ENCODE measurements around the gene TSPAN18. TPM values are rescaled to one million over a fixed set of nuclear protein-coding genes. Genes with fewer than 3 reads are reported as not detected.

Gene TSPAN18
- total and polyA plus RNA-seq, 8 donors, result 0.69 to 2.7 (median 1.5) TPM

- FAIRE-seq, result no peak
- no peaks in the 10 kb centered on the region for H3K4me1 ChIP-seq
- no peak for DNase-seq
- intact Hi-C loops (cut with DNase I), result no loop called here
- TF ChIP-seq, protein P1, sequence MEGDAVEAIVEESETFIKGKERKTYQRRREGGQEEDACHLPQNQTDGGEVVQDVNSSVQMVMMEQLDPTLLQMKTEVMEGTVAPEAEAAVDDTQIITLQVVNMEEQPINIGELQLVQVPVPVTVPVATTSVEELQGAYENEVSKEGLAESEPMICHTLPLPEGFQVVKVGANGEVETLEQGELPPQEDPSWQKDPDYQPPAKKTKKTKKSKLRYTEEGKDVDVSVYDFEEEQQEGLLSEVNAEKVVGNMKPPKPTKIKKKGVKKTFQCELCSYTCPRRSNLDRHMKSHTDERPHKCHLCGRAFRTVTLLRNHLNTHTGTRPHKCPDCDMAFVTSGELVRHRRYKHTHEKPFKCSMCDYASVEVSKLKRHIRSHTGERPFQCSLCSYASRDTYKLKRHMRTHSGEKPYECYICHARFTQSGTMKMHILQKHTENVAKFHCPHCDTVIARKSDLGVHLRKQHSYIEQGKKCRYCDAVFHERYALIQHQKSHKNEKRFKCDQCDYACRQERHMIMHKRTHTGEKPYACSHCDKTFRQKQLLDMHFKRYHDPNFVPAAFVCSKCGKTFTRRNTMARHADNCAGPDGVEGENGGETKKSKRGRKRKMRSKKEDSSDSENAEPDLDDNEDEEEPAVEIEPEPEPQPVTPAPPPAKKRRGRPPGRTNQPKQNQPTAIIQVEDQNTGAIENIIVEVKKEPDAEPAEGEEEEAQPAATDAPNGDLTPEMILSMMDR (IDR thresholded peaks at IDR 0.05), result no peak
- ATAC-seq, result no peak
- H3K36me3 ChIP-seq, result no peaks in the 10 kb centered on the region
- WGBS, 2 donors, result 91 to 98% methylated on average over 2 of the region's 2 CpGs
- H3K27me3 ChIP-seq, result no peaks in the 10 kb centered on the region
- no peaks in the 10 kb centered on the region for H3K9me3 ChIP-seq
- no peak overlapping the region for H3K4me3 ChIP-seq
- H3K27ac ChIP-seq, result no peak overlapping the region
These were observed 22.4 kb downstream of the TSPAN18 start for GRCh38 chr11:44749189-44749588.

DNA sequence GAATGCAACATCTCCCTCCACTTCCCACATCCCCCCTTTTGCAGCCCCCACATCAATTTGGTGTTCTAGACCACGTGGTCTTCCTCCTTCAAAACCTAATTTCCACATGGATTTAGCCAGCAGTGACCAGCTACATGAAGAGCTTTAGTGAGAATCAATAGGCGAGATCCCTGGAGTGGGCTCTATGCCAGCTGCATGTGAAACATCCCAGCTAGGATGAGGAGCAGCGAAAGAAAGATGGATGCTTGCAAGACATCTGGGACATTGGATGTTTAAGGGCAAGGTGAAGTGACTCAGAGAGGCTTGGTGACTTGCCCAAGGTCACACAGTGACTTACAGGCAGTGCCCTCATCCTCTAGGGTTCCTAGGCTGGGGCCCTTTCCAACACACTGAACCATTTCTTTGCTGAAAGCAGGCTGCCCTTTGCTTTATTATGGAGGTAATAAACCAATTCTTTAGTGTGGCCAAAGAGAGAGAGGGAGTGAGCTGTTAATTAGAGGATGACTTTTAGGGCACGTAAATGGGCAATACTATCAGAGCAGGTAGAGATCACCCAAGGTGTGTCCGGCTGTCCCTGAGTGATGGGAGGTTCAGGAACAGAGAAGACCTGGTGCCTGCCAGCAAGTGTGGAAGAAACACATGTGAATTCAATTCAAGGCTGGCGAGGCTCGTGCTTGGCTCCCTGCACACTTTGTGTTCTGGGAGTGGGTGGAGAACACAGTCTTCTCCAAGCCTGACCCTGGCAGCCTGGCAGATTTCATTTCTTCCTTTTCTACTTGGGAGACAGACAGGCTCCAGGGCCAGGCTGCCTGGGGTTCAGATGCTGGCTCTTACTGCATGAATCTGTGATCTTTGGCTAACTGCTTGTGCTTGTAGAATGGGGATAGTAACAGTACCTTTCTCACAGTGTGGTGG is 24.0 kb downstream of the TSPAN18 start:
- Histone ChIP-seq H3K4me3 (no peak overlapping the region), H3K4me1 (no peaks in the 10 kb centered on the region), H3K9me3 (no peaks in the 10 kb centered on the region), H3K27me3 (no peaks in the 10 kb centered on the region), H3K27ac (no peak overlapping the region), H3K36me3 (no peaks in the 10 kb centered on the region)
- intact Hi-C loops (cut with DNase I), result no loop called here
- DNase-seq, result no peak
- no peak for ATAC-seq
- TF ChIP-seq, protein P1 (IDR thresholded peaks at IDR 0.05), result no peak
- no peak for FAIRE-seq
- 72 to 83% methylated on average over 7 of the region's 7 CpGs for WGBS, 2 donors

GRCh38 chr11:44752300-44752699 is 25.5 kb downstream of the TSPAN18 start:
- 88 to 93% methylated on average over 2 of the region's 2 CpGs for WGBS, 2 donors
- no peak for DNase-seq
- no peak for FAIRE-seq
- no peaks in the 10 kb centered on the region for H3K27me3 ChIP-seq
- no peaks in the 10 kb centered on the region for H3K4me1 ChIP-seq
- no peaks in the 10 kb centered on the region for H3K9me3 ChIP-seq
- intact Hi-C loops (cut with DNase I), result no loop called here
- H3K36me3 ChIP-seq, result no peaks in the 10 kb centered on the region
- H3K27ac ChIP-seq, result no peak overlapping the region
- TF ChIP-seq, protein P1 (IDR thresholded peaks at IDR 0.05), result no peak
- H3K4me3 ChIP-seq, result no peak overlapping the region
- no peak for ATAC-seq

DNA sequence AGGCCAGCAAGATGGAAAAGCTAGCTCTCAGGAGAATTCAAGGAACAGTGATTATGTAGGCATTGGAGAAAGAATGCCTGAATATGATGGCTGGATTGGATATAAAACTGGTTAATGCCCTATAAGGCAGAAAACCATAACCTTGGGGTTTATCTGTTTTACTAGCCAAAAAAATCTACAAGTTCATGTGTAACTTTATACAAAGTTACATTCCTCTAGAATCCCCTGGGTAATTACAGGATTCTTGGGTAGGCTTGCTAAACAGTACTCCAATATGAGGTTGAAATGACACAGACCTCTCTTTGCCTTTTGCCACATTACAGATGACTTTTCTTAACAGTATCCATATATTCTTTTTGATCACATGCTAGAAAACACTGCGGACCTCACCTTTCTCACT is 26.0 kb downstream of the TSPAN18 start:
- Histone ChIP-seq H3K9me3 (no peaks in the 10 kb centered on the region), H3K27me3 (no peaks in the 10 kb centered on the region), H3K27ac (no peak overlapping the region), H3K4me3 (no peak overlapping the region), H3K4me1 (no peaks in the 10 kb centered on the region), H3K36me3 (no peaks in the 10 kb centered on the region)
- FAIRE-seq (no peak), ATAC-seq (no peak), DNase-seq (no peak)
- WGBS, 2 donors, result 81 to 96% methylated on average over 1 of the region's 1 CpG
- intact Hi-C loops (cut with DNase I), result no loop called here
- TF ChIP-seq, protein P1 (IDR thresholded peaks at IDR 0.05), result no peak

All from pancreas (tissue), 10 donors.